ENCODE data around the gene COX8C.
"Not testable (repeated sequence)": the region's sequence is repeated elsewhere in the genome, so short reads cannot be mapped to it uniquely, and the experiment has no call there.

The COX8C gene

GRCh38 chr14:93369713-93370266 lies 22.8 kb downstream of the COX8C start:
- DNase-seq (ENCODE audit: low read depth in 3 of 3): no peak

- DNase-seq (ENCODE audit: low read depth in 3 of 3): no peak
Measured at GRCh38 chr14:93375673-93376156, 28.7 kb downstream of the COX8C start.

GRCh38 chr14:93379831-93380230 lies 32.8 kb downstream of the COX8C start:
- DNase-seq (ENCODE audit: low read depth in 3 of 3): no peak

GRCh38 chr14:93381644-93382043 lies 34.7 kb downstream of the COX8C start:
- DNase-seq (ENCODE audit: low read depth in 3 of 3): no peak

DNA sequence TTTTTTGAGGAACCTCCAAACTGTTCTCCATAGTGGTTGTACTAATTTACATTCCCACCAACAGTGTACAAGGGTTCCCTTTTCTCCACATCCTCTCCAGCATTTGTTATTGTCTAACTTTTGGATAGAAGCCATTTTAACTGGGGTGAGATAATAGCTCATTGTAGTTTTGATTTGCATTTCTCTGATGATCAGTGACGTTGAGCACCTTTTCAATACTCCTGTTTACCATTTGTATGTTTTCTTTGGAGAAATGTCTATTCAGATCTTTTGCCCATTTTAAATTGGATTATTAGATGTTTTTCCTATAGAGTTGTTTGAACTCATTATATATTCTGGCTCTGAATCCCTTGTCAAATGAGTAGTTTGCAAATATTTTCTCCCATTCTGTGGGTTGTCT lies 37.3 kb downstream of the COX8C start:
- not testable (repeated sequence) for DNase-seq (ENCODE audit: low read depth in 3 of 3)

- no peak for DNase-seq (ENCODE audit: low read depth in 3 of 3)
Measured at GRCh38 chr14:93395231-93395630, 48.2 kb downstream of the COX8C start.

DNA sequence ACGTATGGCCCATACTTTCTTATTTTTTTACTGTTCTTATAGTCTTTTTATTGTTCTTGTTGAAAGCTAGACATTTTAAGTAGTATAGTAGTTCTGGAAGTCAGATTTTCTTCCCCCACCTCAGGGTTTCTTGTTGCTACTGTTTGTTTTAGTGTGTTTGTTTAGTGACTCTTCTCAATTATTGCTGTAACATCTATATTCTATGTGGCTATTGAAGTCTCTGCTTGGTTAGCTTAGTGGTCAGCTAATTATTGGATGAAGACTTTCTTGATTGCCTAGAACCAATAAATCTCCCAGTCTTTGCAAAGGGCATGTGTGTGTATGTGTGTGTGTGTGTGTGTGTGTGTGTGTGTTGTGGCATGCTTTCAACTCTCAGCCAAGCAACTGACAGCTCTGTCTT lies 49.5 kb downstream of the COX8C start:
- no peak for DNase-seq (ENCODE audit: low read depth in 3 of 3)
